Measurements from ENCODE around the gene PODXL2.

PODXL2 gene

GRCh38 chr3:127628788-127629466 lies at the start of gene PODXL2:
TSS of gene PODXL2 (plus strand) at chr3:127629185. CDS start at chr3:127629220, 35 bp downstream.
- CTCF ChIA-PET, result no interaction called here
- H3K27ac ChIP-seq, result no peak within 1 kb of the TSS
- TF ChIP-seq, protein P1, sequence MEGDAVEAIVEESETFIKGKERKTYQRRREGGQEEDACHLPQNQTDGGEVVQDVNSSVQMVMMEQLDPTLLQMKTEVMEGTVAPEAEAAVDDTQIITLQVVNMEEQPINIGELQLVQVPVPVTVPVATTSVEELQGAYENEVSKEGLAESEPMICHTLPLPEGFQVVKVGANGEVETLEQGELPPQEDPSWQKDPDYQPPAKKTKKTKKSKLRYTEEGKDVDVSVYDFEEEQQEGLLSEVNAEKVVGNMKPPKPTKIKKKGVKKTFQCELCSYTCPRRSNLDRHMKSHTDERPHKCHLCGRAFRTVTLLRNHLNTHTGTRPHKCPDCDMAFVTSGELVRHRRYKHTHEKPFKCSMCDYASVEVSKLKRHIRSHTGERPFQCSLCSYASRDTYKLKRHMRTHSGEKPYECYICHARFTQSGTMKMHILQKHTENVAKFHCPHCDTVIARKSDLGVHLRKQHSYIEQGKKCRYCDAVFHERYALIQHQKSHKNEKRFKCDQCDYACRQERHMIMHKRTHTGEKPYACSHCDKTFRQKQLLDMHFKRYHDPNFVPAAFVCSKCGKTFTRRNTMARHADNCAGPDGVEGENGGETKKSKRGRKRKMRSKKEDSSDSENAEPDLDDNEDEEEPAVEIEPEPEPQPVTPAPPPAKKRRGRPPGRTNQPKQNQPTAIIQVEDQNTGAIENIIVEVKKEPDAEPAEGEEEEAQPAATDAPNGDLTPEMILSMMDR (conservative IDR thresholded peaks at IDR 0.05; ENCODE audit: low read depth), result no peak

GRCh38 chr3:127580327-127581060 lies 48.5 kb upstream of the PODXL2 start:
- TF ChIP-seq, protein P1 (conservative IDR thresholded peaks at IDR 0.05; ENCODE audit: low read depth), result no peak
- H3K27ac ChIP-seq, result no peak overlapping the region
- DNase-seq (ENCODE audit: low spot score), result no peak
- ChIA-PET POLR2A (ENCODE audit: low non-redundant PET) (no interaction called here), CTCF (no interaction called here)

More at GRCh38 chr3:127628788-127629466, at the start of gene PODXL2:
- POLR2A ChIA-PET (ENCODE audit: low non-redundant PET), result no interaction called here
- DNase-seq (ENCODE audit: low spot score), result peak; percentile 91

DNA sequence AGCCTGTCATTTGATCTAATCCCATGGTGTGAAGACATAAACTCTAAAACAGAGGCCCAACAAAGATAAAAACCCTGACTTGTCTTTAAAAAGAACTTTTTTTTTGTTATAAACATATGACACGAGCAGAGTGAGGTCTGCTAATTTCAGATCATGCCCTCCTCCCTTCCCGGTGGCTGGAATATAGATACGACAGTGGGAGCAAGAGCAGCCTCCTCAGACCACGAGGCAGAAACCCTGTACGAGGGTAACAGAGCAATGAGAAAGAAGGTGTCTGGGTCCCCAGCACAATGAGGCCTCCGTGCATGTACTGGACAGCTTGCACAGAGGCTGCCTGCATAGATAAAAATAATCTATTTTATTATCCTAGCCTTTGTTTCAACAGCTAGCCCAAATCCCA lies 44.3 kb upstream of the PODXL2 start:
- DNase-seq (ENCODE audit: low spot score), result no peak
- H3K27ac ChIP-seq, result no peak overlapping the region
- POLR2A ChIA-PET (ENCODE audit: low non-redundant PET), result no interaction called here
- TF ChIP-seq, protein P1 (conservative IDR thresholded peaks at IDR 0.05; ENCODE audit: low read depth), result no peak
- CTCF ChIA-PET, result interaction anchor here (3.6 kb wide), 1 partner anchor 10 kb away, joined by 15 read pairs; no protein-coding TSS in a partner anchor

DNA sequence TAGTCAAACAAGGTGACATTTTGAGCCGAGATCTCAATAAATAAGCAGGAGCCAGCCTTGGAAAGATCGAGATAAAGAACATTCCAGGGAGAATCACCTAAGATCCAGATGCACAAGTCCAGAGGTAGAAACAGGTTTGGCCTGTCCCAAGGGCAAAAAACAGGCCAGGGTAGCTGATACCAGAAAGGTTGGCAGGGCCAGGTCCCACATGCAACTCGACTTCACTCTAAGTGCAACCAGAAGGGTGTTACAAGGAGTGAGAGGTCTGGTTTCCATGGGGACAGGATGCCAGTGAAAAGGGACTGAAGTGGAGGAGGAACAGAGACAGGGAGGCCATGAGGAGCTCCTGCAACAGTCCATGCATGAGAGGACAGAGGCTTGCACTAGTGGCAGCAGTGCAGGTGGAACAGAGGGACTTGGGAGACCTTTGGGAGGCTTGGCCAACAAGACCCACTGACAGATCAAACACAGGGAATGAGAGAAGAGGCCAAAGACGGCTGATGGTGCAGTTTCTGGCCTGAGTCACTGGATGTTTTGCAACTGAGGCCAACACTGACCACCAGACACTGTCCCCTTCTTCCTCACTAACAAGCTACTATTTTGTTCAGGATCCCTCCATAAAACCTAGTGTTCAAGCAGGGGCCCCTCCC lies 43.7 kb upstream of the PODXL2 start:
- POLR2A ChIA-PET (ENCODE audit: low non-redundant PET), result no interaction called here
- CTCF ChIA-PET, result interaction anchor here (3.6 kb wide), 1 partner anchor 10 kb away, joined by 15 read pairs; no protein-coding TSS in a partner anchor
- peak overlapping the region; percentile 29; the same call in 1 of the 2 replicates for H3K27ac ChIP-seq

GRCh38 chr3:127585813-127586413 lies 43.1 kb upstream of the PODXL2 start:
- DNase-seq (ENCODE audit: low spot score), result no peak
- ChIA-PET CTCF (interaction anchor here (3.6 kb wide), 1 partner anchor 11 kb away, joined by 15 read pairs; no protein-coding TSS in a partner anchor), POLR2A (ENCODE audit: low non-redundant PET) (no interaction called here)
- H3K27ac ChIP-seq, result peak overlapping the region; percentile 29; the same call in 1 of the 2 replicates
- TF ChIP-seq, protein P1 (conservative IDR thresholded peaks at IDR 0.05; ENCODE audit: low read depth), result no peak

More for the DNA sequence above, 43.7 kb upstream of the PODXL2 start:
- TF ChIP-seq, protein P1 (conservative IDR thresholded peaks at IDR 0.05; ENCODE audit: low read depth), result no peak
- no peak for DNase-seq (ENCODE audit: low spot score)

- peak overlapping the region; percentile 97 for H3K27ac ChIP-seq
- ChIA-PET POLR2A (ENCODE audit: low non-redundant PET) (no interaction called here), CTCF (interaction anchor here (0.6 to 4.6 kb wide), 2 partner anchors 13 to 108 kb away, joined by 5 to 28 read pairs; no protein-coding TSS in a partner anchor)
- TF ChIP-seq, protein P1 (conservative IDR thresholded peaks at IDR 0.05; ENCODE audit: low read depth), result no peak
- DNase-seq (ENCODE audit: low spot score), result no peak
Observed at GRCh38 chr3:127587876-127588275, 41.1 kb upstream of the PODXL2 start.
